PC-3 (cell line): ENCODE data around the gene TTC16. TPM values are rescaled to one million over a fixed set of nuclear protein-coding genes. Genes with fewer than 3 reads are reported as not detected.

Experiments
- ATAC-seq: fragments of 200-7000 bp; cut with Tn5 transposase; 2 replicates; pipeline ENCODE4 v1.9.1; 2020; ENCODE audit warnings: mild to moderate bottlenecking, moderate library complexity
- Bru-seq: library from RNA; stranded (reverse); fragments of 400-500 nt; gene quantifications from one replicate; lab custom pipeline; 2021; lab: Mats Ljungman, UMichigan
- BruChase-seq, 2 experiments: library from RNA; stranded (reverse); fragments of 400-500 nt; gene quantifications; one replicate each; lab custom pipeline; 2021; lab: Mats Ljungman, UMichigan
- BruUV-seq: library from RNA; stranded (reverse); fragments of 400-500 nt; replicated peaks from 2 replicates; lab custom pipeline; 2021; lab: Mats Ljungman, UMichigan
- CTCF ChIA-PET: fragments of 300-600 bp; sonication (Branson Sonifier 250); formaldehyde crosslinking; loops from one replicate; lab custom pipeline; 2022; ENCODE audit warnings: antibody characterized with exemption; lab: Charles Lee
- POLR2A ChIA-PET: fragments of 300-600 bp; sonication (Branson Sonifier 250); formaldehyde crosslinking; loops from one replicate; lab custom pipeline; 2022; ENCODE audit warnings: antibody characterized with exemption; ENCODE audit not compliant: unreplicated experiment; lab: Charles Lee
- DNase-seq: peaks from one replicate; pipeline ENCODE4 v3.0.0-alpha.2; 2015
- H2AFZ ChIP-seq: fragments of 300-600 bp; sonication (generic); 2 replicates; pipeline ENCODE4 v1.6.0; 2016; ENCODE audit warnings: antibody characterized with exemption, low read length
- H3F3A ChIP-seq: fragments of 300-600 bp; sonication (generic); one replicate; pipeline ENCODE4 v1.6.0; 2017; ENCODE audit warnings: antibody characterized with exemption, low read length, control low read depth, mild to moderate bottlenecking; ENCODE audit not compliant: unreplicated experiment
- H3K27ac ChIP-seq: fragments of 300-600 bp; sonication (generic); 2 replicates; pipeline ENCODE4 v1.5.1; 2016; ENCODE audit warnings: mild to moderate bottlenecking, low read length
- H3K27me3 ChIP-seq: fragments of 300-600 bp; sonication (generic); 2 replicates; pipeline ENCODE4 v1.6.1; 2016; ENCODE audit warnings: low read length, mixed read lengths
- H3K36me3 ChIP-seq: fragments of 300-600 bp; sonication (generic); 2 replicates; pipeline ENCODE4 v1.6.1; 2016; ENCODE audit warnings: low read depth, mixed run types, low read length, mixed read lengths
- H3K4me1 ChIP-seq: fragments of 300-600 bp; sonication (generic); 2 replicates; pipeline ENCODE4 v1.5.1; 2016; ENCODE audit warnings: low read length; ENCODE audit not compliant: insufficient read depth
- H3K4me2 ChIP-seq: fragments of 300-600 bp; sonication (generic); 2 replicates; pipeline ENCODE4 v1.6.0; 2016; ENCODE audit warnings: low read length
- H3K4me3 ChIP-seq: fragments of 300-600 bp; sonication (generic); 2 replicates; pipeline ENCODE4 v1.5.1; 2016; ENCODE audit warnings: mild to moderate bottlenecking, low read length, mixed read lengths
- H3K79me2 ChIP-seq: fragments of 300-600 bp; sonication (generic); 2 replicates; pipeline ENCODE4 v1.6.1; 2017; ENCODE audit warnings: low read length, mixed read lengths
- H3K9ac ChIP-seq: fragments of 300-600 bp; sonication (generic); 2 replicates; pipeline ENCODE4 v1.6.0; 2016; ENCODE audit warnings: mild to moderate bottlenecking, low read length
- H3K9me2 ChIP-seq: fragments of 300-600 bp; sonication (generic); replicated peaks from 2 replicates; pipeline ENCODE4 v1.6.1; 2016; ENCODE audit warnings: mixed run types, low read length, mixed read lengths
- H3K9me3 ChIP-seq: fragments of 300-600 bp; sonication (generic); 2 replicates; pipeline ENCODE4 v1.6.1; 2016; ENCODE audit warnings: low read length, mixed read lengths
- H4K20me1 ChIP-seq: fragments of 300-600 bp; sonication (generic); 2 replicates; pipeline ENCODE4 v1.6.1; 2016; ENCODE audit warnings: low read length, mixed read lengths
- EZH2 ChIP-seq: fragments of 300-600 bp; sonication (generic); IDR thresholded peaks from one replicate; pipeline ENCODE4 v1.6.1; 2017; ENCODE audit warnings: antibody characterized with exemption, mild to moderate bottlenecking, low read length; ENCODE audit not compliant: unreplicated experiment
- EZH2phosphoT487 ChIP-seq: fragments of 300-600 bp; sonication (generic); IDR thresholded peaks from 2 replicates; pipeline ENCODE4 v1.6.1; 2018; ENCODE audit warnings: mild to moderate bottlenecking, antibody characterized with exemption, low read length, borderline replicate concordance
- intact Hi-C: fragments of 100-400 bp; cut with micrococcal nuclease; formaldehyde crosslinking; loops from 2 replicates; pipeline ENCODE4 v1.9.0; 2023
- long read RNA-seq: library from polyadenylated mRNA; unstranded; transcript quantifications from one replicate; pipeline ENCODE4 v2.0.0, GENCODE V29; 2021; ENCODE audit not compliant: unreplicated experiment
- total RNA-seq: library from RNA; depleted of rRNA; stranded (reverse); fragments of >200 nt; gene quantifications from 2 replicates; pipeline ENCODE4 v1.2.3, GENCODE V29; 2014; rRNA removed
- TF ChIP-seq, protein P1 (sequence below): fragments of 300-600 bp; sonication (generic); conservative IDR thresholded peaks from 2 replicates; pipeline ENCODE4 v1.5.1; 2017; ENCODE audit warnings: antibody characterized with exemption, low read depth, mild to moderate bottlenecking, low read length

The TTC16 gene, protein sequence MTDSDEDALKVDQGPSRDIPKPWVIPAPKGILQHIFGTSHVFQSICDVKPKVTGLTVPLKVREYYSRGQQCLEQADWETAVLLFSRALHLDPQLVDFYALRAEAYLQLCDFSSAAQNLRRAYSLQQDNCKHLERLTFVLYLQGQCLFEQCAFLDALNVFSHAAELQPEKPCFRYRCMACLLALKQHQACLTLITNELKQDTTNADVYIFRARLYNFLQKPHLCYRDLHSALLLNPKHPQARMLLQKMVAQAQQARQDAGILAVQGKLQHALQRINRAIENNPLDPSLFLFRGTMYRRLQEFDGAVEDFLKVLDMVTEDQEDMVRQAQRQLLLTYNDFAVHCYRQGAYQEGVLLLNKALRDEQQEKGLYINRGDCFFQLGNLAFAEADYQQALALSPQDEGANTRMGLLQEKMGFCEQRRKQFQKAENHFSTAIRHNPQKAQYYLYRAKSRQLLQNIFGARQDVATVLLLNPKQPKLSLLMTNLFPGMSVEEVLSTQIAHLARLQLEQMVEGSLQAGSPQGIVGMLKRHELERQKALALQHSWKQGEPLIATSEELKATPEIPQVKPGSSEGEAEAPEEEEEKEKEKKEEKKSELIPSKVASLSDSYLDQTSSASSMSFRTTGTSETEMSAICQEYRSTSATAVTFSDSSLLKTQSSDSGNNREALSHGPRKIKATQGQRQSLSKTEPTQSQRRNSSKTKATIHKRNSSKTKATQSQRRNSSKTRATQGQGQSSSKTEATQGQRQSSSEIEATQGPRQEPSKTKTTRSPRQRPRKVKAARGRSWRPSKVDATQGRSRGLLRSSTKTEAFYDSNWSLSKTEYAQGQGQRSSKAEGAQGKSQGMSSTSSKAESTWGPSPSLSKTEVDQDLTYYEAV
- total RNA-seq (0.04 TPM in 1 of 2 replicates, not detected in the other), Bru-seq, nascent RNA (percentile 17 among the genes with signal in this experiment), BruChase-seq, experiment 1, labeled RNA remaining after a 6-hour chase (percentile 15 among the genes with signal in this experiment), BruChase-seq, experiment 2, labeled RNA remaining after a 2-hour chase (percentile 14 among the genes with signal in this experiment)
- long read RNA-seq: 0 reads

DNA sequence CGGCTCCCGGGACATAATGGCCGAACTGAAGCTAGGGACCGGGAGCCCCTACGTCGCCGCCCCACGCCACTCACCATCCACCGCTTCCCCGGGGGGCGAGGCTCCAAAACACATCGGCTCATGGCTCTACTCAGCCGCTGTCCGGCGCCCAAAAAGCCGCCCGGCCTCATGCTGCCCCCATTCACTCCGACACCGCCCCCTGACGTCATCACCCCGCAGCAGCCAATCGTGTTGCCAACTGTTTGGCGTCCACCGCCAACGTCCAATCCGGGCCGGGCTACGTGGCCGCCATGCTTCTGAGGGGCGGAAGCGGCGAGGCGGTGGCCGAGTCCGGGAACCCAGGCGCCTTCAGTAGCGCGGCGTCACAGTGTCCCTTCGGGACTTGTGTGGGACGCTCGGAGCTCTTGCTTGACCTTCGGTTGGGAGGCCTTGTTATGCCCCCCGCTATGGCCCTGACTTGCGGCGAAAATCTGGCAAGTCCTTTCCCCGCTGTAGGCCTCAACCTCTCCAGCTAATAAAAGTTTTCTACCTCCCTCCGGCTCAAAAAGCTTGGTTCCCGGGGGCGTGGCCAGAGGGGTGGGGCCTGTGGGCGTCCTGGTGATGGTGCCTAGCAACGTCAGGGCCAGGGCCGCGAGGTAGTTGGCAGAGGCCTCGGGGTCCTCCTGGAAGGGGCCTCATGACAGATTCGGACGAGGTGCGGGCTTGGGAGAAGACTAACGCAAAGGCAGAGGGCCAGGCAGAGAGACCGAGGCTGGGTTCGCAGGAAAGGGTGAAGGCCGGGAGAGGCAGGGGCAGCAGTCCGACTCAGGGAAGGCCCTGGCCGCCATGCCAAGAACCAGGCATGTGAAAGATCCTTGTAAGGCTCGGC, at the start of gene TTC16, which contains the start of gene PTRH1:
Gene TTC16, plus strand, starts transcription at position 610 of the 868 bp plus-strand sequence. Its CDS starts 67 bp downstream, at position 677.
Gene PTRH1, minus strand, starts transcription at position 194 of the 868 bp plus-strand sequence. Its CDS starts 24 bp downstream, at position 170.
- H3K27ac ChIP-seq: peak within 1 kb of the TSS; percentile 21; the same call in 1 of the 2 replicates
- DNase-seq (peak; percentile 94), ATAC-seq (peak; percentile 92)
- H3F3A ChIP-seq: no peaks in the 10 kb centered on the region
- peak within 1 kb of the TSS; percentile 86 for H2AFZ ChIP-seq
- H3K4me3 ChIP-seq: peak within 1 kb of the TSS; percentile 97
- TSS peak; percentile 72 for BruUV-seq
- no peaks in the 10 kb centered on the region for H3K9me3 ChIP-seq
- H3K4me1 ChIP-seq: peaks cover 5% of the 10 kb centered on the region; the same call in 1 of the 2 replicates
- intact Hi-C loops: no loop called here
- ChIA-PET CTCF (interaction anchor here (1.0 kb wide), 1 partner anchor 19 kb away, joined by 7 read pairs; the partner anchor contains the start of gene TOR2A), POLR2A (no interaction called here)
- no peaks in the 10 kb centered on the region for H3K9me2 ChIP-seq
- H3K4me2 ChIP-seq: peak within 1 kb of the TSS; percentile 98
- TF ChIP-seq, protein P1, sequence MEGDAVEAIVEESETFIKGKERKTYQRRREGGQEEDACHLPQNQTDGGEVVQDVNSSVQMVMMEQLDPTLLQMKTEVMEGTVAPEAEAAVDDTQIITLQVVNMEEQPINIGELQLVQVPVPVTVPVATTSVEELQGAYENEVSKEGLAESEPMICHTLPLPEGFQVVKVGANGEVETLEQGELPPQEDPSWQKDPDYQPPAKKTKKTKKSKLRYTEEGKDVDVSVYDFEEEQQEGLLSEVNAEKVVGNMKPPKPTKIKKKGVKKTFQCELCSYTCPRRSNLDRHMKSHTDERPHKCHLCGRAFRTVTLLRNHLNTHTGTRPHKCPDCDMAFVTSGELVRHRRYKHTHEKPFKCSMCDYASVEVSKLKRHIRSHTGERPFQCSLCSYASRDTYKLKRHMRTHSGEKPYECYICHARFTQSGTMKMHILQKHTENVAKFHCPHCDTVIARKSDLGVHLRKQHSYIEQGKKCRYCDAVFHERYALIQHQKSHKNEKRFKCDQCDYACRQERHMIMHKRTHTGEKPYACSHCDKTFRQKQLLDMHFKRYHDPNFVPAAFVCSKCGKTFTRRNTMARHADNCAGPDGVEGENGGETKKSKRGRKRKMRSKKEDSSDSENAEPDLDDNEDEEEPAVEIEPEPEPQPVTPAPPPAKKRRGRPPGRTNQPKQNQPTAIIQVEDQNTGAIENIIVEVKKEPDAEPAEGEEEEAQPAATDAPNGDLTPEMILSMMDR: no peak
- H3K79me2 ChIP-seq: peaks cover 16% of the 10 kb centered on the region
- peak within 1 kb of the TSS; percentile 83 for H3K9ac ChIP-seq
- H3K27me3 ChIP-seq: no peaks in the 10 kb centered on the region
- H4K20me1 ChIP-seq: no peaks in the 10 kb centered on the region
- H3K36me3 ChIP-seq: no peaks in the 10 kb centered on the region

DNA sequence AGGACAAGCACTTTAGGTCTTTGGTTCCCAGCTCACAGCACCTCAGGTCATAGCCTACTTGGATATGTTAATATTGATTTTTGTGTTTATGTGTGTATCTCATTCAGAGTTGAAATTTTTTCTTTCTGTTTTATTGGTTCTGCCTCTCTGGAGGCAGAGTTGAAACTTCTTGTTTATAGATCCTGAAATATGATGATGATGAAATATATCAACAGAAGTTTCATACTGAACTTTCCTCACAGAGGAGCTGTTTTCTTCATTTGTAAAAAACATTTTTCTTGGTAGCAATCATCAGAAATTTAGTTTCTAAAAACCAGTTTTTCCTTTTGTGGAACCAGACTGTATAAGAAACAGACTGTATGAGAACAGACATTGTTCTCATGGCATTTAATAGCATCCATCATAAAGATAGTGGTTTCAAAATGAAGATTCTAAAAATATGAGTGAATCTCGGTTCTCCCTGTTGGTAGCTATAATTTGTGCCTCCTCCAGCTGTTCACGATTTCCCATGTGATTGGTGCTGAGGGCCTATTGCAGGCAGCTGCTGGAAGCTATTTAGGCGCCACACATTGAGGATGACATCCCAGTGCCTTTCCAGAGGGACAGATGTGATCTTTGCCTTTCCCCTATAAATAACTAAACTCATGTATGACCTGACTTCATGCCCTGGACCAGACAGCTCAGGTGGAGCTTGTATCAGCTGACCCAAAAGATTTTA, 48.6 kb upstream of the TTC16 start:
- H3F3A ChIP-seq: no peaks in the 10 kb centered on the region
- no peak overlapping the region for H3K27ac ChIP-seq
- no peak for DNase-seq
- intact Hi-C loops: no loop called here
- no peaks in the 10 kb centered on the region for H3K9me2 ChIP-seq
- no peaks in the 10 kb centered on the region for H3K4me1 ChIP-seq
- H2AFZ ChIP-seq: no peak overlapping the region
- CTCF ChIA-PET: no interaction called here
- H3K27me3 ChIP-seq: no peaks in the 10 kb centered on the region
- H3K9me3 ChIP-seq: no peaks in the 10 kb centered on the region
- H3K4me2 ChIP-seq: no peak overlapping the region
- H4K20me1 ChIP-seq: no peaks in the 10 kb centered on the region
- no peak overlapping the region for H3K9ac ChIP-seq
- H3K4me3 ChIP-seq: no peak overlapping the region
- no peaks in the 10 kb centered on the region for H3K36me3 ChIP-seq
- ATAC-seq: no peak
- no peaks in the 10 kb centered on the region for H3K79me2 ChIP-seq
- TF ChIP-seq EZH2phosphoT487: no peak
- no peak for TF ChIP-seq EZH2
- TF ChIP-seq, protein P1: no peak
- POLR2A ChIA-PET: interaction anchor here (0.6 kb wide), 1 partner anchor 18 kb away, joined by 3 read pairs; no protein-coding TSS in a partner anchor
- BruUV-seq: no TSS peak
